Caco-2 (cell line): ENCODE data around the gene NOTO. TPM values are rescaled to one million over a fixed set of nuclear protein-coding genes. Genes with fewer than 3 reads are reported as not detected.

ENCODE experiments used
- BruUV-seq: library from RNA; stranded (reverse); fragments of 400-500 nt; replicated peaks from 2 replicates; lab custom pipeline; 2021; lab: Mats Ljungman, UMichigan
- CTCF ChIA-PET: fragments of 300-600 bp; sonication (Branson Sonifier 250); formaldehyde crosslinking; loops from one replicate; lab custom pipeline; 2022; ENCODE audit warnings: antibody characterized with exemption; lab: Charles Lee
- POLR2A ChIA-PET: fragments of 300-600 bp; sonication (Branson Sonifier 250); formaldehyde crosslinking; loops from one replicate; lab custom pipeline; 2022; ENCODE audit warnings: antibody characterized with exemption; lab: Charles Lee
- DNase-seq, 2 experiments: peaks; one replicate each; pipeline versions ENCODE4 v3.0.0 to v3.0.0-alpha.2; 2020 to 2022
- H3K27me3 ChIP-seq: replicated peaks from 2 replicates; pipeline ENCODE4 v1.6.0; 2011; ENCODE audit warnings: low read length; ENCODE audit not compliant: control insufficient read depth, insufficient read depth
- H3K36me3 ChIP-seq: 2 replicates; pipeline ENCODE4 v1.5.1; 2011; ENCODE audit warnings: low read length; ENCODE audit not compliant: control insufficient read depth, insufficient read depth
- H3K4me1 ChIP-seq: fragments of 250-450 bp; sonication (Bioruptor Pico); 2 replicates; pipeline ENCODE4 v1.5.1; 2020; ENCODE audit warnings: mild to moderate bottlenecking
- H3K4me3 ChIP-seq: 2 replicates; pipeline ENCODE4 v1.5.1; 2011; ENCODE audit warnings: low read depth, mild to moderate bottlenecking, control low read depth, low read length
- H3K9me3 ChIP-seq: fragments of 250-450 bp; sonication (Bioruptor Pico); 2 replicates; pipeline ENCODE4 v1.5.1; 2020; ENCODE audit warnings: mild to moderate bottlenecking, moderate library complexity
- H3K27ac Mint-ChIP-seq: one replicate; pipeline ENCODE4 v1.8.0; 2022; ENCODE audit warnings: mixed read lengths; ENCODE audit not compliant: unreplicated experiment
- H3K27me3 Mint-ChIP-seq: one replicate; pipeline ENCODE4 v1.8.0; 2022; ENCODE audit warnings: mixed read lengths; ENCODE audit not compliant: insufficient read depth, unreplicated experiment
- H3K36me3 Mint-ChIP-seq: one replicate; pipeline ENCODE4 v1.8.0; 2022; ENCODE audit warnings: mild to moderate bottlenecking, mixed read lengths; ENCODE audit not compliant: insufficient read depth, unreplicated experiment
- H3K4me1 Mint-ChIP-seq: one replicate; pipeline ENCODE4 v1.8.0; 2022; ENCODE audit warnings: low read depth, mixed read lengths; ENCODE audit not compliant: unreplicated experiment
- H3K4me3 Mint-ChIP-seq: one replicate; pipeline ENCODE4 v1.8.0; 2022; ENCODE audit warnings: mild to moderate bottlenecking, moderate library complexity, mixed read lengths; ENCODE audit not compliant: unreplicated experiment
- H3K9me3 Mint-ChIP-seq: one replicate; pipeline ENCODE4 v1.8.0; 2022; ENCODE audit warnings: mixed read lengths; ENCODE audit not compliant: unreplicated experiment
- CTCF ChIP-seq, 2 experiments: fragments of 200-600 bp in 1 of 2; IDR thresholded peaks; 1 replicate in 1 of 2; 2 replicates in 1 of 2; pipeline versions ENCODE4 v1.5.1 to v1.8.0; 2011 to 2022; ENCODE audit warnings: antibody characterized with exemption in 1 of 2, control low read depth in 1 of 2, inconsistent platforms in 1 of 2, low read depth in 1 of 2, low read length in 1 of 2, mild to moderate bottlenecking in 1 of 2, moderate library complexity in 1 of 2; ENCODE audit not compliant: insufficient read depth in 1 of 2, severe bottlenecking in 1 of 2, unreplicated experiment in 1 of 2
- intact Hi-C: fragments of 100-400 bp; cut with micrococcal nuclease; formaldehyde crosslinking; loops from one replicate; pipeline ENCODE4 v1.10.0; 2022; ENCODE audit not compliant: unreplicated experiment
- total RNA-seq: library from RNA; stranded (reverse); gene quantifications from 2 replicates; pipeline ENCODE4 v1.2.3, GENCODE V29; 2022

Gene NOTO
- total RNA-seq, 1 experiment from 2014 or later = not detected

- no peak overlapping the region for H3K4me3 ChIP-seq
- H3K9me3 ChIP-seq = no peaks in the 10 kb centered on the region
- Mint-ChIP-seq H3K27ac (no peak overlapping the region), H3K4me1 (peaks cover 20% of the 10 kb centered on the region), H3K27me3 (no peaks in the 10 kb centered on the region), H3K9me3 (no peaks in the 10 kb centered on the region), H3K4me3 (no peak overlapping the region), H3K36me3 (peaks cover 77% of the 10 kb centered on the region)
- no peak for DNase-seq
- H3K36me3 ChIP-seq = peaks cover 2% of the 10 kb centered on the region; the same call in 1 of the 2 replicates
- no peaks in the 10 kb centered on the region for H3K27me3 ChIP-seq
- POLR2A ChIA-PET = no interaction called here
- H3K4me1 ChIP-seq = peaks cover 7% of the 10 kb centered on the region; the same call in 1 of the 2 replicates
- intact Hi-C loops = no loop called here
- no peak for TF ChIP-seq CTCF (IDR thresholded peaks at IDR 0.05; ENCODE audit: insufficient read depth in 1 of 2, low read depth in 1 of 2, low read length in 1 of 2, severe bottlenecking in 1 of 2, unreplicated experiment in 1 of 2)
- no TSS peak for BruUV-seq
- CTCF ChIA-PET = interaction anchor here (0.6 to 0.7 kb wide), 2 partner anchors 25 to 202 kb away, joined by 4 to 5 read pairs; no protein-coding TSS in a partner anchor
These were observed 34.8 kb downstream of the NOTO start for GRCh38 chr2:73237168-73237567.

GRCh38 chr2:73238149-73238548, 35.8 kb downstream of the NOTO start:
- no peak for DNase-seq
- no peak overlapping the region for H3K27ac Mint-ChIP-seq
- ChIA-PET CTCF (no interaction called here), POLR2A (no interaction called here)
- peaks cover 7% of the 10 kb centered on the region; the same call in 1 of the 2 replicates for H3K4me1 ChIP-seq
- H3K36me3 Mint-ChIP-seq = peaks cover 82% of the 10 kb centered on the region
- no peak for TF ChIP-seq CTCF (IDR thresholded peaks at IDR 0.05; ENCODE audit: insufficient read depth in 1 of 2, low read depth in 1 of 2, low read length in 1 of 2, severe bottlenecking in 1 of 2, unreplicated experiment in 1 of 2)
- H3K9me3 Mint-ChIP-seq = no peaks in the 10 kb centered on the region
- intact Hi-C loops = no loop called here
- BruUV-seq = no TSS peak
- H3K27me3 Mint-ChIP-seq = no peaks in the 10 kb centered on the region
- H3K9me3 ChIP-seq = no peaks in the 10 kb centered on the region
- H3K36me3 ChIP-seq = peaks cover 2% of the 10 kb centered on the region; the same call in 1 of the 2 replicates
- no peak overlapping the region for H3K4me3 ChIP-seq
- no peak overlapping the region for H3K4me3 Mint-ChIP-seq
- peaks cover 20% of the 10 kb centered on the region for H3K4me1 Mint-ChIP-seq
- H3K27me3 ChIP-seq = no peaks in the 10 kb centered on the region

GRCh38 chr2:73238976-73239375, 36.6 kb downstream of the NOTO start:
- H3K4me3 Mint-ChIP-seq = no peak overlapping the region
- H3K27ac Mint-ChIP-seq = no peak overlapping the region
- peaks cover 20% of the 10 kb centered on the region for H3K4me1 Mint-ChIP-seq
- peaks cover 7% of the 10 kb centered on the region; the same call in 1 of the 2 replicates for H3K4me1 ChIP-seq
- H3K36me3 ChIP-seq = peaks cover 2% of the 10 kb centered on the region
- BruUV-seq = no TSS peak
- intact Hi-C loops = no loop called here
- no peak for TF ChIP-seq CTCF (IDR thresholded peaks at IDR 0.05; ENCODE audit: insufficient read depth in 1 of 2, low read depth in 1 of 2, low read length in 1 of 2, severe bottlenecking in 1 of 2, unreplicated experiment in 1 of 2)
- ChIA-PET POLR2A (no interaction called here), CTCF (no interaction called here)
- peaks cover 82% of the 10 kb centered on the region for H3K36me3 Mint-ChIP-seq
- DNase-seq = no peak
- H3K27me3 ChIP-seq = no peaks in the 10 kb centered on the region
- no peaks in the 10 kb centered on the region for H3K9me3 Mint-ChIP-seq
- no peaks in the 10 kb centered on the region for H3K27me3 Mint-ChIP-seq
- H3K9me3 ChIP-seq = no peaks in the 10 kb centered on the region
- H3K4me3 ChIP-seq = no peak overlapping the region
